Right atrium auricular region (tissue), 2 donors: ENCODE data around the gene HAUS8. TPM values are rescaled to one million over a fixed set of nuclear protein-coding genes. Genes with fewer than 3 reads are reported as not detected.

Experiments
- DNase-seq: peaks from one replicate; pipeline ENCODE4 v3.0.0-alpha.2; 2019; ENCODE audit warnings: low spot score
- H3K27ac ChIP-seq, 2 donors: fragments of 200-600 bp; sonication (generic); 1 replicate in 1 of 2; 2 replicates in 1 of 2; pipeline ENCODE4 v1.5.1; 2016 to 2019
- H3K27me3 ChIP-seq, 2 donors: fragments of 200-600 bp; sonication (generic); one replicate each; pipeline versions ENCODE4 v1.5.1 to v1.6.0; 2017 to 2019
- H3K36me3 ChIP-seq: fragments of 200-600 bp; sonication (generic); one replicate; pipeline ENCODE4 v1.5.1; 2016
- H3K4me1 ChIP-seq, 2 donors: fragments of 200-600 bp; sonication (generic); one replicate each; pipeline versions ENCODE4 v1.5.1 to v1.6.0; 2017 to 2019
- H3K4me3 ChIP-seq, 2 donors: fragments of 200-600 bp; sonication (generic); 1 replicate in 1 of 2; 2 replicates in 1 of 2; pipeline ENCODE4 v1.5.1; 2017 to 2019; ENCODE audit warnings: mild to moderate bottlenecking in 1 of 2, moderate library complexity in 1 of 2
- H3K9me3 ChIP-seq, 2 donors: fragments of 200-600 bp; sonication (generic); one replicate each; pipeline ENCODE4 v1.5.1; 2019
- total RNA-seq, 2 donors: library from RNA; depleted of rRNA; stranded (reverse); fragments of >200 nt; gene quantifications; one replicate each; pipeline ENCODE4 v1.1.0, GENCODE V29; 2016
- TF ChIP-seq, protein P1 (sequence below), 2 donors: fragments of 200-600 bp; sonication (generic); IDR thresholded peaks; one replicate each; pipeline ENCODE4 v1.5.1; 2019; ENCODE audit warnings: antibody characterized with exemption in 2 of 2

Gene HAUS8
- total RNA-seq, 2 donors from 2014 or later = 2.5 to 5.0 TPM

DNA sequence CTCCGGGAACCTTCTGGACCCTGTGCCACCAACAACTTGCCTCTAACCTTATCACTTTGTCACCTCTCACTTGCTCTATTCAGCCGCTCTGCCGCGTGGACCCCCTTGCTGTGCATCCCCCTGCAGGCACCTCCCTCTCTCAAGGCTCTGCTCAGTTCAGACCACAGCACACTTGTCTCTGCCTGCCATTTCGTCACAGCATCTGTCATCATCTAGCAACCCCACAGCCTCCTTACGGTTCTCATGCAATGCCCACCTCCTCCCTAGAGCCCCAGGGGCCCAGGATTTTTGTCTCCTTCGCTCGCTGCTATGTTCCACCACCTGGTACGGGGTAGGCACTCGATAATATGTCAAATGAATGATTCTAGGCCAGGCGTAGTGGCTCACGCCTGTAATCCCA lies 4.8 kb downstream of the HAUS8 start:
- Histone ChIP-seq H3K4me3 (no peak overlapping the region), H3K27me3 (no peaks in the 10 kb centered on the region), H3K4me1 (peaks cover 0 to 18% of the 10 kb centered on the region in 2 donors), H3K36me3 (no peaks in the 10 kb centered on the region), H3K27ac (no peak overlapping the region), H3K9me3 (no peaks in the 10 kb centered on the region)
- TF ChIP-seq, protein P1, sequence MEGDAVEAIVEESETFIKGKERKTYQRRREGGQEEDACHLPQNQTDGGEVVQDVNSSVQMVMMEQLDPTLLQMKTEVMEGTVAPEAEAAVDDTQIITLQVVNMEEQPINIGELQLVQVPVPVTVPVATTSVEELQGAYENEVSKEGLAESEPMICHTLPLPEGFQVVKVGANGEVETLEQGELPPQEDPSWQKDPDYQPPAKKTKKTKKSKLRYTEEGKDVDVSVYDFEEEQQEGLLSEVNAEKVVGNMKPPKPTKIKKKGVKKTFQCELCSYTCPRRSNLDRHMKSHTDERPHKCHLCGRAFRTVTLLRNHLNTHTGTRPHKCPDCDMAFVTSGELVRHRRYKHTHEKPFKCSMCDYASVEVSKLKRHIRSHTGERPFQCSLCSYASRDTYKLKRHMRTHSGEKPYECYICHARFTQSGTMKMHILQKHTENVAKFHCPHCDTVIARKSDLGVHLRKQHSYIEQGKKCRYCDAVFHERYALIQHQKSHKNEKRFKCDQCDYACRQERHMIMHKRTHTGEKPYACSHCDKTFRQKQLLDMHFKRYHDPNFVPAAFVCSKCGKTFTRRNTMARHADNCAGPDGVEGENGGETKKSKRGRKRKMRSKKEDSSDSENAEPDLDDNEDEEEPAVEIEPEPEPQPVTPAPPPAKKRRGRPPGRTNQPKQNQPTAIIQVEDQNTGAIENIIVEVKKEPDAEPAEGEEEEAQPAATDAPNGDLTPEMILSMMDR (IDR thresholded peaks at IDR 0.05) = no peak
- DNase-seq = no peak

DNA sequence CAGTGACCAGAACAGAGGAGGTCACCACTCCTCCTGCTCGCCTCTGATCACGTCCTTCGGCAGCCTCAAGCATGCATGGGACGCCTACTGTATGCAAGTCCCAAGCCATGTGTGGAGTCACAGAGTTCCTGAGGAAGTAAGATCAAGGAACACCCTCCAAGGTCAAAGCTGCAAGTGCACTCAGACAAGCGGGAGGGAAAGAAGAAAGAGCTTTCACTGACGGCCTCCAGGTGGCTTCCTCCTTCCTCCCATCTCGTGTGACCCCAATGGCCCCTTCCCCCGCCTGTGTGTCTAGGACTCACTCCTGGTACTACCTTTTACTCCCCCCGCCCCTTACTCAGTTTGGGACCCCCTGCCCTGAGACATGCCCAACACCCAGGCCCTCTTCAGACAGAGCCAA lies 6.1 kb downstream of the HAUS8 start:
- Histone ChIP-seq H3K9me3 (peaks cover 0 to 4% of the 10 kb centered on the region in 2 donors), H3K4me1 (peaks cover 0 to 11% of the 10 kb centered on the region in 2 donors), H3K36me3 (no peaks in the 10 kb centered on the region), H3K27me3 (no peaks in the 10 kb centered on the region), H3K4me3 (no peak overlapping the region), H3K27ac (no peak overlapping the region)
- DNase-seq = no peak
- TF ChIP-seq, protein P1 (IDR thresholded peaks at IDR 0.05) = no peak

DNA sequence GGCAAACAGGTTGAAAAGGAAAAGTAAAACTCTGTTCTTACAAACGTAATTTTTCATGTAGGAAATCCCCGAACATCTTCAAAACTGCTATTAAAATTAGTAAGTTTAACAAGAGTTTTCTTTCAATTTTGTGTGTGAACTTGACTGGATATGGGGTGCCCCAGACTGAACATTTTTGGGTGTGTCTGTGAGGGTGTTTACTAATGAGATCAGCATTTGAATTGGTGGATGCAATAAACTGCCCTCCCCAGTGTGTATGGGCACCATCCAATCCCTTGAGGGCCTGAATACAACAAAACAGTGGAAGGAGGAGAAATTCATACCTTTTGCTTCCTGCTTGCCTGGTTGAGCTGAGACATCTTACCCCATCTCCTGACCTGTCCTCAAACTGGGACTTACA lies 11.8 kb downstream of the HAUS8 start:
- Histone ChIP-seq H3K27ac (no peak overlapping the region), H3K4me3 (no peak overlapping the region), H3K36me3 (peaks cover 15% of the 10 kb centered on the region), H3K9me3 (peaks cover 0 to 14% of the 10 kb centered on the region in 2 donors), H3K27me3 (no peaks in the 10 kb centered on the region), H3K4me1 (peaks cover 0 to 7% of the 10 kb centered on the region in 2 donors)
- no peak for DNase-seq
- TF ChIP-seq, protein P1 (IDR thresholded peaks at IDR 0.05) = no peak

DNA sequence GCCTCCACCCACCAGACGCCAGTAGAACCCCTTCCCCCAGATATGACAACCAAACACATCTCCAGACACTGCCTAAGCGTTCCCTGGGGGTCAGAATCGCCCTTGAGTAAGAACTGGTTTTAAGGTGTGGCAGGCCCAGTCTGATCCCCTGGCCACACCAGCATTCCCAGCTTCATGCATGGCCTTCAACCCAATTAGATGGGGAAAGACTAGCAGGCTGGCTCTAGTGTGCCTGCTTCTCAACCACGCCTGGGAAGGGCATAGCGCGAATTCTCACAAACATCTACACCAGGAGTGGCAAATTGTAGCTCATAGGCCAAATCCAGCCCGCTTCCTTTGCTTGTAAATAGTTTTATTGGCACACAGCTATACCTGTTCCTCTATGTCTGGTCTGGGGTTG lies 13.6 kb downstream of the HAUS8 start:
- Histone ChIP-seq H3K36me3 (peaks cover 29% of the 10 kb centered on the region), H3K27me3 (no peaks in the 10 kb centered on the region), H3K4me3 (no peak overlapping the region), H3K9me3 (peaks cover 0 to 21% of the 10 kb centered on the region in 2 donors), H3K4me1 (no peaks in the 10 kb centered on the region), H3K27ac (no peak overlapping the region)
- TF ChIP-seq, protein P1 (IDR thresholded peaks at IDR 0.05) = no peak
- no peak for DNase-seq

DNA sequence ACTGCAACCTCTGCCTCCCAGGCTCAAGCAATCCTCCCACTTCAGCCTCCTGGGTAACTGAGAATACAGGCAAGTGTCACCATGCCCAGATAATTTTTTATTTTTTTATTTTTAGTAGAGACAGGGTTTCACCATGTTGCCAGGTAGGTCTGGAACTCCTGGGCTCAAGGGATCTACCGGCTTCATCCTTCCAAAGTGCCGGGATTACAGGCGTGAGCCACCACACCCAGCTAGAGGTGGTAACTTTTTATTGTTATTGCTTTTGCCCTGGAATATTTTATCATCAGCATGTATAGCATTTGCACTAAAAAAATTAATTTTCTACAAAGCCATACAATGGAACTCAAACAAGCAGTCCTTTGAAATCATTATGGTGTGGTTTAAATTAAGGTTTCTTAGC lies 14.0 kb downstream of the HAUS8 start:
- no peak for DNase-seq
- peaks cover 0 to 21% of the 10 kb centered on the region in 2 donors for H3K9me3 ChIP-seq
- no peaks in the 10 kb centered on the region for H3K4me1 ChIP-seq
- TF ChIP-seq, protein P1 (IDR thresholded peaks at IDR 0.05) = no peak
- no peaks in the 10 kb centered on the region for H3K27me3 ChIP-seq
- H3K27ac ChIP-seq = no peak overlapping the region
- no peak overlapping the region for H3K4me3 ChIP-seq
- H3K36me3 ChIP-seq = peaks cover 29% of the 10 kb centered on the region

DNA sequence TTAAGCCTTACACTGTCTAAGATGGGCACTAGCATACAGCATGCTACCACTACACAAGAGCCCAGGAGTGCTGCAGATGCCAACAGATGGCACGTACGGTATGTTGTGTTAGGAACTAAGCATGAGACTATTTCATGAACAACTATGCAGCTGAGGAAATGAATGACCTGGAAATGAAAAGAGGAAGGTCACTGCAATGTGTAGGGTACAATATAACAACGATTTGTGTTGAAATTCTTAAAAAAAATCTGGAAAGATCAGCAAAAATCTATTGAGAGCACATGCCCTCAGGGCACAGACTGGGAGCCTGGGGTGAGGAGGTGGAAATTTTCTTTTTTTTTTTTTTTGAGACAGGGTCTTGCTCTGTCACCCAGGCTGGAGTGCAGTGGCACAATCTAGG lies 14.4 kb downstream of the HAUS8 start:
- Histone ChIP-seq H3K36me3 (peaks cover 29% of the 10 kb centered on the region), H3K27me3 (no peaks in the 10 kb centered on the region), H3K4me3 (no peak overlapping the region), H3K27ac (no peak overlapping the region), H3K4me1 (no peaks in the 10 kb centered on the region), H3K9me3 (peaks cover 0 to 21% of the 10 kb centered on the region in 2 donors)
- TF ChIP-seq, protein P1 (IDR thresholded peaks at IDR 0.05) = no peak
- DNase-seq = no peak
